GM12878 (cell line): ENCODE data around the gene ADAMTS3. TPM values are rescaled to one million over a fixed set of nuclear protein-coding genes. Genes with fewer than 3 reads are reported as not detected.

Experiments used
- ATAC-seq: fragments of 200-7000 bp; cut with Tn5 transposase; 3 replicates; pipeline ENCODE4 v1.9.1; 2020; ENCODE audit warnings: mild to moderate bottlenecking, moderate library complexity
- BruUV-seq: library from RNA; stranded (reverse); fragments of 400-500 nt; replicated peaks from 2 replicates; lab custom pipeline; 2021; lab: Mats Ljungman, UMichigan
- CTCF ChIA-PET: fragments of 300-600 bp; sonication (Branson Sonifier 250); formaldehyde crosslinking; extraction: SDS; loops from one replicate; lab custom pipeline; 2021; ENCODE audit warnings: inconsistent platforms; lab: Yijun Ruan, JAX
- POLR2A ChIA-PET: fragments of 350-600 bp; formaldehyde crosslinking; extraction: SDS; loops from one replicate; lab custom pipeline; 2021; ENCODE audit warnings: inconsistent platforms; lab: Charles Lee
- RAD21 ChIA-PET: fragments of 300-600 bp; sonication (Branson Sonifier 250); formaldehyde crosslinking; loops from one replicate; lab custom pipeline; 2023; ENCODE audit warnings: antibody characterized with exemption; ENCODE audit not compliant: unreplicated experiment; lab: Charles Lee
- SMC1A ChIA-PET: fragments of 300-600 bp; sonication (Branson Sonifier 250); formaldehyde crosslinking; loops from one replicate; lab custom pipeline; 2023; ENCODE audit not compliant: unreplicated experiment, uncharacterized antibody; lab: Charles Lee
- DNase-seq: peaks from one replicate; pipeline ENCODE4 v3.0.0-alpha.2; 2011; ENCODE audit warnings: low read depth, low spot score
- FAIRE-seq: peaks from 3 replicates; lab custom pipeline; 2011; peaks lifted over from hg19 to GRCh38; lab: Jason Lieb, UNC
- H2AFZ ChIP-seq: 2 replicates; pipeline ENCODE4 v1.6.0; 2011; ENCODE audit warnings: low read depth, low read length, control low read depth; ENCODE audit not compliant: control insufficient read depth
- H3K27ac ChIP-seq: 2 replicates; pipeline ENCODE4 v1.5.1; 2011; ENCODE audit warnings: control low read depth; ENCODE audit not compliant: control insufficient read depth, insufficient read depth
- H3K27me3 ChIP-seq, 2 experiments: replicated peaks in 1 of 2; 2 replicates each; pipeline versions ENCODE4 v1.6.0 to v1.6.1; 2011; ENCODE audit warnings: low read length in 1 of 2; ENCODE audit not compliant: control insufficient read depth in 2 of 2, insufficient read depth in 2 of 2
- H3K36me3 ChIP-seq, 2 experiments: 2 replicates each; pipeline ENCODE4 v1.5.1; 2011; ENCODE audit warnings: low read length in 1 of 2; ENCODE audit not compliant: control insufficient read depth in 2 of 2, insufficient read depth in 2 of 2
- H3K4me1 ChIP-seq: 2 replicates; pipeline ENCODE4 v1.6.1; 2011; ENCODE audit warnings: mild to moderate bottlenecking, low read length, moderate library complexity, mixed read lengths; ENCODE audit not compliant: control insufficient read depth, insufficient read depth
- H3K4me2 ChIP-seq: 2 replicates; pipeline ENCODE4 v1.6.0; 2011; ENCODE audit warnings: control low read depth; ENCODE audit not compliant: control insufficient read depth, insufficient read depth
- H3K4me3 ChIP-seq: fragments of 200-600 bp; sonication (generic); 2 replicates; pipeline ENCODE4 v1.5.1; 2016
- H3K79me2 ChIP-seq: 2 replicates; pipeline ENCODE4 v1.6.0; 2011; ENCODE audit warnings: low read length; ENCODE audit not compliant: control insufficient read depth, insufficient read depth
- H3K9ac ChIP-seq: 2 replicates; pipeline ENCODE4 v1.8.0; 2011; ENCODE audit warnings: low read length, control low read depth, mixed read lengths; ENCODE audit not compliant: control insufficient read depth, insufficient read depth
- H3K9me3 ChIP-seq: replicated peaks from 3 replicates; pipeline ENCODE4 v1.5.1; 2011; ENCODE audit warnings: mild to moderate bottlenecking, low read length; ENCODE audit not compliant: control insufficient read depth, insufficient read depth
- H4K20me1 ChIP-seq: 2 replicates; pipeline ENCODE4 v1.6.0; 2011; ENCODE audit not compliant: control insufficient read depth, insufficient read depth
- ASH2L ChIP-seq: fragments of 300-600, 200-600 bp; sonication (generic); IDR thresholded peaks from 2 replicates; pipeline ENCODE4 v1.6.1; 2017; ENCODE audit warnings: low read depth, mild to moderate bottlenecking, borderline replicate concordance
- BHLHE40 ChIP-seq, 2 experiments: fragments of 450-650 bp in 1 of 2; IDR thresholded peaks; 2 replicates each; pipeline ENCODE4 v1.6.1; 2011 to 2017; ENCODE audit warnings: low read depth in 2 of 2, borderline replicate concordance in 1 of 2, improper control_type of control experiment in 1 of 2, low read length in 1 of 2, mild to moderate bottlenecking in 1 of 2
- CBX5 ChIP-seq: sonication (generic); IDR thresholded peaks from 2 replicates; pipeline ENCODE4 v1.6.1; 2016; ENCODE audit warnings: low read depth, moderate library complexity, mild to moderate bottlenecking, inconsistent platforms
- CHD2 ChIP-seq: IDR thresholded peaks from 2 replicates; pipeline ENCODE4 v1.6.1; 2011; ENCODE audit warnings: low read depth, low read length, improper control_type of control experiment, borderline replicate concordance
- CREM ChIP-seq: IDR thresholded peaks from 2 replicates; pipeline ENCODE4 v1.6.1; 2014; ENCODE audit warnings: antibody characterized with exemption, low read depth
- CUX1 ChIP-seq: IDR thresholded peaks from 2 replicates; pipeline ENCODE4 v1.6.1; 2012; ENCODE audit warnings: improper control_type of control experiment, low read depth, low read length; ENCODE audit not compliant: insufficient replicate concordance
- KLF5 ChIP-seq: fragments of 450-650 bp; IDR thresholded peaks from 2 replicates; pipeline ENCODE4 v1.6.1; 2014; ENCODE audit warnings: mild to moderate bottlenecking; ENCODE audit not compliant: partially characterized antibody
- MEF2B ChIP-seq: fragments of 450-650 bp; IDR thresholded peaks from 2 replicates; pipeline ENCODE4 v1.6.1; 2018; ENCODE audit warnings: mild to moderate bottlenecking, moderate library complexity; ENCODE audit not compliant: partially characterized antibody, poor library complexity, severe bottlenecking
- MYB ChIP-seq: fragments of 150-350 bp; IDR thresholded peaks from 2 replicates; pipeline ENCODE4 v1.6.1; 2014; ENCODE audit warnings: mild to moderate bottlenecking, low read depth, low read length, borderline replicate concordance
- NRF1 ChIP-seq: conservative IDR thresholded peaks from 2 replicates; pipeline ENCODE4 v1.6.1; 2011; ENCODE audit warnings: mild to moderate bottlenecking, low read depth, low read length, improper control_type of control experiment
- RAD21 ChIP-seq: IDR thresholded peaks from 2 replicates; pipeline ENCODE4 v1.6.1; 2011; ENCODE audit warnings: mild to moderate bottlenecking, low read depth, low read length, moderate library complexity; ENCODE audit not compliant: insufficient read depth
- SPI1 ChIP-seq: IDR thresholded peaks from 2 replicates; pipeline ENCODE4 v1.6.1; 2011; ENCODE audit warnings: low read depth, mild to moderate bottlenecking, low read length, moderate library complexity, borderline replicate concordance; ENCODE audit not compliant: insufficient read depth
- TCF12 ChIP-seq: IDR thresholded peaks from 2 replicates; pipeline ENCODE4 v1.6.1; 2011; ENCODE audit warnings: low read depth, mild to moderate bottlenecking, low read length
- WRNIP1 ChIP-seq: IDR thresholded peaks from 2 replicates; pipeline ENCODE4 v1.6.1; 2011; ENCODE audit warnings: low read depth, low read length, improper control_type of control experiment, borderline replicate concordance
- WGBS: methylation state at CpG from one replicate; pipeline ENCODE4 v1.1.6; 2016; ENCODE audit warnings: low lambda C conversion rate; ENCODE audit not compliant: insufficient replicate concordance, insufficient coverage; ENCODE audit errors: missing lambda C conversion rate; 5-methylcytosine and 5-hydroxymethylcytosine counted together
- in situ Hi-C: fragments of 300-500 bp; cut with MboI; formaldehyde crosslinking; loops from 9 replicates; pipeline ENCODE4 v1.14.3; 2018; ENCODE audit warnings: mixed read lengths
- intact Hi-C: fragments of 100-400 bp; cut with micrococcal nuclease; formaldehyde crosslinking; loops from one replicate; pipeline ENCODE4 v1.14.2; 2022; ENCODE audit not compliant: unreplicated experiment
- polyA plus RNA-seq, 11 experiments: library from polyadenylated mRNA; depleted of rRNA in 4 of 11; unstranded in 6 of 11; stranded (reverse) in 5 of 11; fragments of >200 nt; fragmentation: Nextera tagmentation in 4 of 11; fragmentation: Illumina TruSeq in 1 of 11; extraction: Ambion mirVana in 4 of 11; extraction: Trizol in 1 of 11; gene quantifications; 1 replicate in 1 of 11; 2 replicates in 10 of 11; pipeline versions ENCODE4 v1.2.1 to v1.2.3, GENCODE V29; 2011 to 2016; ENCODE audit warnings: inconsistent platforms in 2 of 11, missing spikeins in 2 of 11, low read depth in 1 of 11
- total RNA-seq, 4 experiments: library from RNA; depleted of rRNA in 3 of 4; stranded (reverse); fragments of >200 nt in 3 of 4; fragmentation: Illumina TruSeq in 1 of 4; extraction: Trizol in 1 of 4; gene quantifications; 2 replicates each; pipeline versions ENCODE4 v1.2.1 to v1.2.3, GENCODE V29; 2013 to 2021
- TF ChIP-seq, protein P1 (sequence below), 3 experiments: IDR thresholded peaks in 2 of 3; conservative IDR thresholded peaks in 1 of 3; 2 replicates each; pipeline ENCODE4 v1.5.1; 2011; ENCODE audit warnings: low read depth in 3 of 3, low read length in 3 of 3, mild to moderate bottlenecking in 3 of 3, control low read depth in 2 of 3, moderate library complexity in 2 of 3, inconsistent platforms in 1 of 3, mixed read lengths in 1 of 3; ENCODE audit not compliant: control insufficient read depth in 2 of 3, insufficient read depth in 1 of 3; ENCODE audit errors: extremely low read depth in 1 of 3

Gene ADAMTS3
- total and polyA plus RNA-seq, 10 of the 15 experiments (the other 5 are each of a cell fraction or from before 2014, with no cell fraction given): under 0.01 to 0.07 (median 0.02) TPM; not detected in 6

DNA sequence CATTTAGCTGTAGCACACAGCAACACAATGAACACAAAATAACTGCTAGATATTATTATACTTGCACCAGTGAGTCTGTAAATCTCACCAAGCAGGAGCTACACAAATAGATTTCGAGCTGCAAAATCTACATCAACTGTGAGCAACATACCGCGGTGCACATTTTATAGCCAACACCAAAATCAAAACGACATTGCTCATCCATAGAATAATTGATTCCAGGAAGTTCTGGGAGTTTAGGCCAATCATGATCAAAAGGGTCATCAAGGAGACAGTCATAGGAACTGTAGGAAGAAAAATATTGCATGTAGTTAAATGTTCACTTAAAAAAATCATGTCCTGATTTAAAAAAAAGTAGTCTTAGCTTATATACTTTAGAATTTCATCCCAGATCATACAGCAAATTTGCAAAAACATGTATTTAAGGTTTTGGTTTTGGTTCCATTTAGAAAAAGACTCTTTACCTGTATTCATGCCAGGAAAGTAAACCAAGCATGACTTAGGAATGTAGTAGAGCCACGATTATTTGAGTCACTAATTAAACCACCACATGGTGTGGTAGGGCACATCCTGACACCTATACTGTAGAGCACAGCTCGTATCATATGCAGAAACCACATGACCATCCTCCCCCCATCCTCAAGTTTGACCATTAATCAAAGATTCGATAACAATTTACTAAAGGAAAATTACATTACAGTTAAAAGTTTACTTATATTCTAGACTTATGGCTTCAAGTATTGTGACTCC is 250.4 kb downstream of the ADAMTS3 start:
- SMC1A ChIA-PET: interaction anchor here (1.6 to 1.8 kb wide), 2 partner anchors 8 to 9 kb away, joined by 4 to 6 read pairs; no protein-coding TSS in a partner anchor
- intact Hi-C loops (no loop called here), in situ Hi-C loops (loop anchor here (25.0 kb wide), 1 partner anchor 694 kb away; no protein-coding TSS in a partner anchor)
- POLR2A ChIA-PET: no interaction called here
- BruUV-seq: no TSS peak
- Histone ChIP-seq H3K4me3 (no peak overlapping the region), H3K27ac (no peak overlapping the region), H3K9me3 (no peaks in the 10 kb centered on the region), H4K20me1 (no peaks in the 10 kb centered on the region), H3K4me1 (no peaks in the 10 kb centered on the region), H2AFZ (no peak overlapping the region), H3K27me3 (no peaks in the 10 kb centered on the region), H3K79me2 (no peaks in the 10 kb centered on the region), H3K4me2 (no peak overlapping the region), H3K9ac (no peak overlapping the region), H3K36me3 (no peaks in the 10 kb centered on the region)
- ATAC-seq: no peak
- RAD21 ChIA-PET: no interaction called here
- no peak for FAIRE-seq
- CTCF ChIA-PET: interaction anchor here (1.4 to 3.2 kb wide), 4 partner anchors 8 to 151 kb away, joined by 3 to 15 read pairs (median 8); no protein-coding TSS in a partner anchor
- DNase-seq: no peak
- WGBS: 20% methylated on average over 7 of the region's 7 CpGs
- TF ChIP-seq RAD21 (no peak), TCF12 (no peak), KLF5 (no peak), ASH2L (no peak), CUX1 (no peak), CHD2 (no peak), WRNIP1 (no peak), SPI1 (no peak), BHLHE40 (IDR thresholded peaks at IDR 0.05; ENCODE audit: borderline replicate concordance in 1 of 2, low read depth in 2 of 2, low read length in 1 of 2) (no peak), NRF1 (no peak), CREM (no peak), MYB (no peak), MEF2B (no peak), CBX5 (no peak)
- TF ChIP-seq, protein P1, sequence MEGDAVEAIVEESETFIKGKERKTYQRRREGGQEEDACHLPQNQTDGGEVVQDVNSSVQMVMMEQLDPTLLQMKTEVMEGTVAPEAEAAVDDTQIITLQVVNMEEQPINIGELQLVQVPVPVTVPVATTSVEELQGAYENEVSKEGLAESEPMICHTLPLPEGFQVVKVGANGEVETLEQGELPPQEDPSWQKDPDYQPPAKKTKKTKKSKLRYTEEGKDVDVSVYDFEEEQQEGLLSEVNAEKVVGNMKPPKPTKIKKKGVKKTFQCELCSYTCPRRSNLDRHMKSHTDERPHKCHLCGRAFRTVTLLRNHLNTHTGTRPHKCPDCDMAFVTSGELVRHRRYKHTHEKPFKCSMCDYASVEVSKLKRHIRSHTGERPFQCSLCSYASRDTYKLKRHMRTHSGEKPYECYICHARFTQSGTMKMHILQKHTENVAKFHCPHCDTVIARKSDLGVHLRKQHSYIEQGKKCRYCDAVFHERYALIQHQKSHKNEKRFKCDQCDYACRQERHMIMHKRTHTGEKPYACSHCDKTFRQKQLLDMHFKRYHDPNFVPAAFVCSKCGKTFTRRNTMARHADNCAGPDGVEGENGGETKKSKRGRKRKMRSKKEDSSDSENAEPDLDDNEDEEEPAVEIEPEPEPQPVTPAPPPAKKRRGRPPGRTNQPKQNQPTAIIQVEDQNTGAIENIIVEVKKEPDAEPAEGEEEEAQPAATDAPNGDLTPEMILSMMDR (IDR thresholded peaks at IDR 0.05 in 2 of 3, conservative IDR thresholded peaks at IDR 0.05 in 1 of 3; ENCODE audit: control insufficient read depth in 2 of 3, extremely low read depth in 1 of 3, insufficient read depth in 1 of 3, low read depth in 3 of 3, low read length in 3 of 3): no peak
